GM12864 (cell line): Measurements from ENCODE around the gene PXDN.

ENCODE experiments used
- DNase-seq: peaks from one replicate; pipeline ENCODE4 v3.0.0-alpha.2; 2011; ENCODE audit warnings: low read depth
- H3K4me3 ChIP-seq: 2 replicates; pipeline ENCODE4 v1.5.1; 2011; ENCODE audit warnings: mild to moderate bottlenecking, low read depth, low read length, control low read depth
- TF ChIP-seq, protein P1 (sequence below): IDR thresholded peaks from 2 replicates; pipeline ENCODE4 v1.5.1; 2011; ENCODE audit warnings: low read depth, mild to moderate bottlenecking, moderate library complexity, low read length, control low read depth, inconsistent platforms; ENCODE audit errors: missing control alignments

The PXDN gene

DNA sequence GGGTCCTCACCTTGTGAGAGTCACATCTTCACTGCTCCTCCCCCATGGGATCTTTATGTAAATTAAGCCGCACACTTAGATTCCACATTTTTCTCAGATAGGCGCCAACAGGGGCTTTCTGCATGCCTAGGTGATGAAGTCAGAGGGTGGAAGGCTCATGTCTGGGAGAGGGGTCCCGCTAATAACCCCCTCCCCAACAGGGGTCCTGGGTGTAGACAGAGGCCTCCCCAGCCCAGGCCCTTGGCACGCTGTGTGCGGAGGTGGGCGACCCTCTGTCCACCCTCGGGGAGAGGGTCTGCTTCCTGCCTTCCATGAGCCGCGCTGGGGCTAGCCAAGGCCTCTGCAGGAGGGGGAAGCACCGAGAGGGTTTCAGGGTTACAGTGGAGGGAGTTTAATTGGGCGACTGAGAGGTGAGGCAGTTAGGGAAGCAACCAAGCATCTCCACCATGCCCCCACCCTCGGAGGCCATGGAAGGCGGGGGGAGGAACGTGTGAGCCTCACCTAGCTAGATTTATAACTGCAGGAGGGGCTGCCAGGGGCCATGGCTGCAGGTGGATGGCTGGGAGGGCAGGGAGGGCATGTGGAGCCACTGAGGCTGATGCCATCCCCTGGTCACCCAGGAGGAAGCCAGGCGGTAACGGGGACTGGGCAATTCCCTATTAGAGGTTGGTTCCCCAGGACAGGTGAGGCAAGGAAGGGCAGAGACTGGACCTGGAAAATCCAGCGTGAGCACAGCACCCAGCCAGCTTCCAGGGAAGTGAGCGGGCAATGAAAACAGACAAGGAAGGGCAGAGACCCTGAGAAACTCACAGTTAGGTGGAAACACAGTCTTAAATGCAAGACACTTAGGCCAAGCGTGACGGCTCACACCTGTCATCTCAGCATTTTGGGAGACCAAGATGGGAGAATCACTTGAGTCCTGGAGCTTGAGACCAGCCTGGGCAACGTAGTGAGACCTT is 7.7 kb upstream of the PXDN start:
- TF ChIP-seq, protein P1, sequence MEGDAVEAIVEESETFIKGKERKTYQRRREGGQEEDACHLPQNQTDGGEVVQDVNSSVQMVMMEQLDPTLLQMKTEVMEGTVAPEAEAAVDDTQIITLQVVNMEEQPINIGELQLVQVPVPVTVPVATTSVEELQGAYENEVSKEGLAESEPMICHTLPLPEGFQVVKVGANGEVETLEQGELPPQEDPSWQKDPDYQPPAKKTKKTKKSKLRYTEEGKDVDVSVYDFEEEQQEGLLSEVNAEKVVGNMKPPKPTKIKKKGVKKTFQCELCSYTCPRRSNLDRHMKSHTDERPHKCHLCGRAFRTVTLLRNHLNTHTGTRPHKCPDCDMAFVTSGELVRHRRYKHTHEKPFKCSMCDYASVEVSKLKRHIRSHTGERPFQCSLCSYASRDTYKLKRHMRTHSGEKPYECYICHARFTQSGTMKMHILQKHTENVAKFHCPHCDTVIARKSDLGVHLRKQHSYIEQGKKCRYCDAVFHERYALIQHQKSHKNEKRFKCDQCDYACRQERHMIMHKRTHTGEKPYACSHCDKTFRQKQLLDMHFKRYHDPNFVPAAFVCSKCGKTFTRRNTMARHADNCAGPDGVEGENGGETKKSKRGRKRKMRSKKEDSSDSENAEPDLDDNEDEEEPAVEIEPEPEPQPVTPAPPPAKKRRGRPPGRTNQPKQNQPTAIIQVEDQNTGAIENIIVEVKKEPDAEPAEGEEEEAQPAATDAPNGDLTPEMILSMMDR = no peak
- no peak for DNase-seq

DNA sequence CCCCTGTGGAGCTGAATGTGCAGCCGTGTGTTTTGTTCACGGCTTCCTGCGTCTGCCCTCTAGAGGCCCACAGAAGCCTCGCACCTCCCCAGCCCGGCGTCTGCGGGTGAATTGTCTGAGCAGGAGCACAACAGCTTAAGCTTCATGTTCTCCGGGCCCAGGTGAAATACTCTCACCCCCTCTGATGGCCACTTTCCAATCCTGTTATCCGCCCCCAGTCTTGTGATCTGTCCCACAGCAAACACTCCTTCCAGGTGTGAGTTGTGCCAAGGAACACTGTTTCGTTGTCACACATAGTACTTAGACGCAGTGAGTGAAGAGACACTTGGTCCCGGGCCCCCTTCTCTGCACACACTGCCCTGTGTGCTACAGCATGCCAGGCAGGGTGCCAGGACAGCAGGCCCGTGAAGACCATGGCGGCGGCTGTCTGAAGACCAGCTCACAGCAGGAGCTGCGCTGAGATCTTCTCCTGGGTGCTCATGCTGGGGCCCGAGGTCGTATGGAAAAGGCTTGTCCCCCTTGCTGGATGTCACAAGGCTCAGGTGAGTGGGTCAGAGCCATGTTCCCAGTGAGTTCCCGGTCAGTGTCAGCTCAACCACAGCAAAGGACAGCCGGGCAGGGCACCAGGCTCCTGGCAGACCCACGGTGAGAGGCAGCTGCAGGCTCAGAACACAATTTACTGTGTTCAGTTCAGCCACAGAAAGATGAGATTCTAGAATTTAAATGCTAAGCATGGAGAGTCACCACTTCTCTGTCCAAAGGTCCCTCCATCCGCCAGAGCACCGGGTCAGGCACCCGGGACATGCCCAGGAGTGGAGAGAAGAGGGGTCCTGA is 6.8 kb upstream of the PXDN start:
- no peak for DNase-seq
- TF ChIP-seq, protein P1 = peak; percentile 86
- H3K4me3 ChIP-seq = no peak overlapping the region

More for the DNA sequence above, 7.7 kb upstream of the PXDN start:
- H3K4me3 ChIP-seq = no peak overlapping the region

DNA sequence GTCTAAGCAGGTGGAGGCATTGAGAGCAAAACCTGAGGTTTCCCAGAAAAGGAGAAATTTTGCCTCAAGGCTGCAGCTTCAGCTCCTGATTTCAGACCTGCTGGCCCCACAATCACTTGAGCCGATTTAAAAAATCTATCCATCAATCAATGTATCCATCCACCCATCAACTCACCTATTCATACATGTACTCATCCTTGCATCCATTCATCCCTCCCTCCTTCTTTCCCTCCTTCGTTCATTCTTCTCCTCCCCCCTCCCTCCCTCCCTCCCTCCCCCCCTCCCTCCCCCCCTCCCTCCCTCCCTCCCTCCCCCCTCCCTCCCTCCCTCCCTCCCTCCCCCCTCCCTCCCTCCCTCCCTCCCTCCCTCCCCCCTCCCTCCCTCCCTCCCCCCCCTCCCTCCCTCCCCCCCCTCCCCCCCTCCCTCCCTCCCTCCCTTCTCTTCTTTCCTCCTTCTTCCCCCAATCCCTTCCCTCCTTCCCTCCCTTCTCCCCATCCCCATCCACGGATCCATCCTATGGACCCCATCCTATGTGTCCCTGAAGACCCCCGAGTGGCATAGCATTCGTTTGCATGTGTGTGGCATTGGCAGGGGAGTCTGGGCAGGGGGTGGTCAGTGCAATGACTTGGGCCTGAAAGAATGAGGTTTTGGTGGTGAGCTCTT is 6.1 kb upstream of the PXDN start:
- no peak for DNase-seq

DNA sequence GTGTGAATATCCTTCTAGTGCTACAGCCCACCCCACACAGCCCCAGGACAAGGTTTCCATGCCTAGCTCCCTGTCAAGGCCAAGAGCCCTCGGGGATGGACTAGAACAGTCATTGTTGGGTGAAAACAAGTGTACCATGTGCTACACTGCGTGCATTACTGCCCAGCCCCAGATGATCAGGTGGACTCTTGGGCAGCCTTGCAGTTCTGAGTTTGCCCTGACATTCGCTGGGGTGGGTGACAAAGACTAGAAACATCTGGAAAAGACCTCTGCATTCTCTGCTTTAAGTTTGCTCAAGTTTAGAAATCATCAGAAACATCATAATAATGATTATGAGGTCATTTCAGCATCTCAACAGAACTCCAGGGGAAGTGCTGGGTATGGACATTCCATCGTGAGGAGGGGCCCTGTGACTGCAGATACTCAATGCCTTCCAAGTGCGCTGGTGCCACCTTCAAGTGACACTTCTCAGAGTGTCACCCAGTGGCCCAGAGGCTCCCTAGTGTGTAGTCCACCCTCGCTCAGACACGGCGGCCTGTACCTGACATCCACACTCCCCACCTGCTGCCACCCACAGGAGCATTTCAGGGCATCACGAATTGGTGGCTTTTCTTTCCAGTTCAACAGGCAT is 5.3 kb upstream of the PXDN start:
- TF ChIP-seq, protein P1 = no peak
- H3K4me3 ChIP-seq = no peak overlapping the region
- no peak for DNase-seq

More for the DNA sequence above, 6.1 kb upstream of the PXDN start:
- H3K4me3 ChIP-seq = no peak overlapping the region
- TF ChIP-seq, protein P1 = no peak

DNA sequence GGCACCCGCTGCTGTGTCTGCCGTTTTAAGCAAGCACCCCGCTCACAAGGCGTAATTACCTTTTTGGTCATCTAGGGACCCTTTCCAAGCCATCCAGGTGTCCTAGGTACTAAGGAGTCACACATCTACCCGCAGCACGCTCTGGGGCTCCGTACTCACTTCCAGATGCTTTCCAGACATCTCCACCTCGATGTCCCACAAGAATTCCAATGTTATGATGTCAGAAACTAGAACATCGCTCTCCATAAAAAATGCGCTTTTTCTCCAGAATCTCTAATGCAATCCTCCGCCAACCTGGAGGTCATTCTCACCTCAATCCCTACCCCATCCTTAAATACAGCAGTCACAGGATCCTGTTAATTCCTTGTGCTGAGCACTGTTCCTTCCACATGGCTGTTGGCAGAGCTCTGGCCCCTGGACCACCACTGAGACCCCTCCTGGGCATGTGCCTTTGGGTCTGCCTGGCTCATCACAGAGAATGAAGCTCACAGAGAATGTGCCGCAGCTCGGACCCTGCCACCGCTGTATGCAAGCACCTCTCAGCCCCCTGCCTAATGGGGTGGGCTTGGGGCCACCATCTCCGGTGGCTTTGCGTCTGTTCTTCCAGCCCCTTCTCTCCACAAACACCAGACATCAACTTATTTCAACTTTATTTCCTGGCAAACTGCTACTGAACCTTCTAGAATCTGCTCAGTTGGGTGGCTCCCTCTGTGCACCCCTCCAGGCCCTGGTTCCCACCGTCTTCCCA is 4.6 kb upstream of the PXDN start:
- H3K4me3 ChIP-seq = no peak overlapping the region
- DNase-seq = no peak
- TF ChIP-seq, protein P1 = no peak

DNA sequence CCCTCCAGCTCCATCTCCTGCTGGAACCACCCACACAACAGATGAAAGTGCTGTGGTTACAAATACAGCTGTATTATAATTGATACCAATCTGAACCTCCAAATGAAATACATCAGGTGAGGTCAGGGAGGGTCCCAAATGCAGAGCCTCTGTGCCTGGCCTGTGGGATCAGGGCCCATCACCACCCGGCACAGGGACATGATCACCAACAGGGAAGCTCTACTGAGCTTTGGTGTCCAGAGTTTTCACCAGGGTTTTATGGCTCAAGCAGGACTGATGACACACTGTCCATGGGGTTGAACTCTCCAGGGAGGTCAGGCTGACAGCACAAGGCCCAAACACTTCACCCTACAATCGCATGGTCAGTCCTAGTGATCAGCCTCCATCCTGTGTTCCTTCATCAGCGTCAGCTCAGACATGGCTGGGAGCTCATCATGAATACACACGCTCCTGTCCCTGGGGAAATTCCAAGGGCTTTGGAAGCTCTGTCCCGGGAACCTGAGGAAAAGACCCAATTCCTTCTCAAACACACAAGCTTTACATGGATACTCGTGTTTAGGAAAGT is 3.9 kb upstream of the PXDN start:
- TF ChIP-seq, protein P1 = no peak
- DNase-seq = no peak

More for the DNA sequence above, 3.9 kb upstream of the PXDN start:
- H3K4me3 ChIP-seq = no peak overlapping the region
